Trophoblast cell (in vitro differentiated cells and primary cell): ENCODE measurements around the gene TNNI2.

ENCODE experiments used
- DNase-seq, 2 donors: peaks; one replicate each; pipeline ENCODE4 v3.0.0-alpha.2; 2016
- H2AFZ ChIP-seq: 2 replicates; pipeline ENCODE4 v1.6.1; 2013; ENCODE audit warnings: low read length, moderate library complexity, mild to moderate bottlenecking; ENCODE audit not compliant: insufficient read depth, poor library complexity
- H2AK5ac ChIP-seq: 2 replicates; pipeline ENCODE4 v1.6.1; 2013; ENCODE audit warnings: mild to moderate bottlenecking, low read length
- H2BK120ac ChIP-seq: 2 replicates; pipeline ENCODE4 v1.6.1; 2013; ENCODE audit warnings: low read length, mild to moderate bottlenecking, moderate library complexity; ENCODE audit not compliant: insufficient read depth, poor library complexity
- H2BK12ac ChIP-seq: 2 replicates; pipeline ENCODE4 v1.6.1; 2013; ENCODE audit warnings: mild to moderate bottlenecking, low read length, moderate library complexity
- H2BK5ac ChIP-seq: 2 replicates; pipeline ENCODE4 v1.6.1; 2013; ENCODE audit warnings: low read length, low read depth, moderate library complexity, mild to moderate bottlenecking; ENCODE audit not compliant: poor library complexity
- H3K14ac ChIP-seq: 2 replicates; pipeline ENCODE4 v1.6.1; 2013; ENCODE audit warnings: mild to moderate bottlenecking, low read length
- H3K18ac ChIP-seq: 2 replicates; pipeline ENCODE4 v1.6.1; 2013; ENCODE audit warnings: mild to moderate bottlenecking, low read length
- H3K23ac ChIP-seq: 2 replicates; pipeline ENCODE4 v1.6.1; 2013; ENCODE audit warnings: low read length
- H3K27ac ChIP-seq: 2 replicates; pipeline ENCODE4 v1.5.1; 2013; ENCODE audit warnings: low read depth, mild to moderate bottlenecking, inconsistent platforms, low read length, moderate library complexity
- H3K27me3 ChIP-seq: 2 replicates; pipeline ENCODE4 v1.6.1; 2013; ENCODE audit warnings: inconsistent platforms, mild to moderate bottlenecking, low read length, moderate library complexity; ENCODE audit not compliant: insufficient read depth
- H3K36me3 ChIP-seq, 2 experiments: 1 replicate in 1 of 2; 2 replicates in 1 of 2; pipeline ENCODE4 v1.6.1; 2013; ENCODE audit warnings: low read length in 2 of 2, mild to moderate bottlenecking in 2 of 2, moderate library complexity in 1 of 2; ENCODE audit not compliant: insufficient read depth in 2 of 2, control insufficient read depth in 1 of 2
- H3K4ac ChIP-seq: 2 replicates; pipeline ENCODE4 v1.6.1; 2013; ENCODE audit warnings: low read depth, mild to moderate bottlenecking, low read length, moderate library complexity
- H3K4me1 ChIP-seq, 2 experiments: 1 replicate in 1 of 2; 2 replicates in 1 of 2; pipeline ENCODE4 v1.6.1; 2013; ENCODE audit warnings: low read length in 2 of 2, mild to moderate bottlenecking in 2 of 2, moderate library complexity in 1 of 2; ENCODE audit not compliant: insufficient read depth in 2 of 2, control insufficient read depth in 1 of 2
- H3K4me2 ChIP-seq: 2 replicates; pipeline ENCODE4 v1.6.1; 2013; ENCODE audit warnings: inconsistent platforms, mild to moderate bottlenecking, low read length, moderate library complexity
- H3K4me3 ChIP-seq: 2 replicates; pipeline ENCODE4 v1.5.1; 2013; ENCODE audit warnings: mild to moderate bottlenecking, low read depth, low read length, inconsistent platforms
- H3K79me1 ChIP-seq: one replicate; pipeline ENCODE4 v1.6.1; 2013; ENCODE audit warnings: low read length
- H3K79me2 ChIP-seq: 2 replicates; pipeline ENCODE4 v1.6.1; 2013; ENCODE audit warnings: low read length, mild to moderate bottlenecking; ENCODE audit not compliant: control insufficient read depth, insufficient read depth, poor library complexity
- H3K9ac ChIP-seq: 2 replicates; pipeline ENCODE4 v1.6.1; 2013; ENCODE audit warnings: mild to moderate bottlenecking, low read length
- H3K9me3 ChIP-seq: 2 replicates; pipeline ENCODE4 v1.6.1; 2013; ENCODE audit warnings: low read depth, mild to moderate bottlenecking, control low read depth, inconsistent platforms, low read length; ENCODE audit not compliant: insufficient read depth
- H4K12ac ChIP-seq: 2 replicates; pipeline ENCODE4 v1.6.1; 2013; ENCODE audit warnings: low read depth, mild to moderate bottlenecking, low read length, moderate library complexity
- H4K8ac ChIP-seq: 2 replicates; pipeline ENCODE4 v1.6.1; 2013; ENCODE audit warnings: low read depth, mild to moderate bottlenecking, low read length, moderate library complexity
- H4K91ac ChIP-seq: one replicate; pipeline ENCODE4 v1.6.1; 2013; ENCODE audit warnings: low read depth, mild to moderate bottlenecking, low read length, moderate library complexity
- WGBS: extraction: QIAGEN DNeasy Blood & Tissue Kit; methylation state at CpG from one replicate; pipeline ENCODE4 v1.1.7; 2013; ENCODE audit warnings: missing lambda C conversion rate; ENCODE audit not compliant: insufficient read length, insufficient coverage; ENCODE audit errors: extremely low coverage; 5-methylcytosine and 5-hydroxymethylcytosine counted together

Gene TNNI2

DNA sequence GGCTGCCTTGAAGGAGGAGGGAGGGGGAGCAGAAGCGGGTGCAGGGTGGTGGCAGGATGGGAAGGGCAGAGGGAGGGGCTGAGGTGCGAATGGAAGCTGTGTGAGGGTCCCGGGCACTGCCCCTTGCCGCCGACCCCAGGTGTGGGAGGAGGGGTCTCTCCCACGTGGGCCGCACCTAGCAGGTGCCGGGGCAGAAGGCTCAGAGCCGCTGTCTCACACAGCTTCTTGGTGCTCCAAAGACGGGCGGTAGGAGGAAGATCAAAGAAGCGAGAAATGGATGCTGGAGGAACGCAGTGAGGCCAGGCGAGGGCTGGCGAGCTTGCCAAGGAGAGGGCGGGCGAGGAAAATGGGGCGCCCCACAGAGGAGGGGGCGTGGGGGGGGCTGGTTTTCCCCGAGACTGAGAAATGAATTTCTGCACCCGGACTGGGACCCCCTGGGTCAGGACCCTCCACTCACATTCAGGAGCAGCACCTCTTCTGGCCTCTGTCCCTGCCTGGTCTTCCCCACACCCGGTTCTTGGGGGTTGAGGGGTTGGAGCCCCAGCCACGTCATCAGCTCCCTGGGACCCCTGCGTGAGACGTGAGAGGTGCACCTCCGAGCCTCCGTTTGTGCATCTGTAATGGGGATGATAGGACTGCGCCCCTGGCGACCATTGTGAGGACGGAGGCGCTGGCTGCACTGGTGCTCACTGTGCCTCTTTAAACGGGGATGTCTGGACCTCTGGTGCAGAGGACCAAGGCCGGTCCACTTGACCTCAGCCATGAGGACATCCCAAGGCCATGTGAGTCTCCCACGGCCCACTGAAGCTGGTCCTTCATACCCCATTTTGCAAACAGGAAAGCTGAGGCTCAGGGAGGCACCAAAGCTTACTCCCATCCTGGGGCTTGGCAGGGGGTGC is 30.9 kb downstream of the TNNI2 start:
- Histone ChIP-seq H3K36me3 (no peaks in the 10 kb centered on the region), H3K18ac (no peak overlapping the region), H3K4me2 (no peak overlapping the region), H3K9me3 (peaks cover 2% of the 10 kb centered on the region), H2AK5ac (no peak overlapping the region), H3K4ac (no peak overlapping the region), H3K4me3 (no peak overlapping the region), H3K79me2 (no peaks in the 10 kb centered on the region), H3K4me1 (no peaks in the 10 kb centered on the region), H3K27ac (no peak overlapping the region), H4K8ac (no peak overlapping the region), H3K23ac (no peak overlapping the region), H2BK12ac (no peak overlapping the region), H4K12ac (no peak overlapping the region), H3K79me1 (no peaks in the 10 kb centered on the region), H3K14ac (no peak overlapping the region), H2AFZ (no peak overlapping the region), H2BK5ac (no peak overlapping the region), H3K27me3 (no peaks in the 10 kb centered on the region), H4K91ac (no peak overlapping the region), H2BK120ac (no peak overlapping the region), H3K9ac (no peak overlapping the region)
- peak in 1 of 2 donors; percentile 29 for DNase-seq
- no CpG with 5 or more reads among the region's 34 CpGs for WGBS

DNA sequence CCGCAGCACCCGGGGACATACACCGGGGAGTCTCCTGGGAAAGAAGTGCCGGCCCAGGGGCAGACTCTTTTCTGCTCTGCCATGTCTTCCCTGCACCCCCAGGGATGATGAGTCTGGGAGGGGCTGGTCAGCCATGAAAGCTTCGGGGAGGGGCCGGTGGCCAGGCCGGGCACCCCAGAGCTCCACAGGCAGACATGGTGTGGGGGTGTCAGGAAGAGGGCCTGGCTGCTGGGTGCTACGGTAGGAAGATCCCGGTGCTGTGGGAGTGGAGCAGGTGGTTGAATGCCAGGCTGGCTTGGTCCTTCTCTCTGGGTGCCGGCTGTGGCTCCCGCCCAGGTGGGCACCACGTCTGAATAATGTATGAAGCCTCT is 31.5 kb downstream of the TNNI2 start:
- no peak overlapping the region for H3K18ac ChIP-seq
- no peaks in the 10 kb centered on the region for H3K27me3 ChIP-seq
- no peaks in the 10 kb centered on the region for H3K79me1 ChIP-seq
- no peak overlapping the region for H2BK12ac ChIP-seq
- no peaks in the 10 kb centered on the region for H3K4me1 ChIP-seq
- H4K8ac ChIP-seq, result no peak overlapping the region
- peaks cover 2% of the 10 kb centered on the region for H3K9me3 ChIP-seq
- no peak overlapping the region for H2BK5ac ChIP-seq
- H3K79me2 ChIP-seq, result no peaks in the 10 kb centered on the region
- H3K4me2 ChIP-seq, result no peak overlapping the region
- no peak overlapping the region for H4K12ac ChIP-seq
- no peak overlapping the region for H3K9ac ChIP-seq
- no peak overlapping the region for H3K27ac ChIP-seq
- no peak overlapping the region for H3K14ac ChIP-seq
- no peak overlapping the region for H2AK5ac ChIP-seq
- no peaks in the 10 kb centered on the region for H3K36me3 ChIP-seq
- no CpG with 5 or more reads among the region's 12 CpGs for WGBS
- H3K4me3 ChIP-seq, result no peak overlapping the region
- H2BK120ac ChIP-seq, result no peak overlapping the region
- H4K91ac ChIP-seq, result no peak overlapping the region
- no peak overlapping the region for H3K23ac ChIP-seq
- DNase-seq, result no peak
- no peak overlapping the region for H3K4ac ChIP-seq
- H2AFZ ChIP-seq, result no peak overlapping the region

DNA sequence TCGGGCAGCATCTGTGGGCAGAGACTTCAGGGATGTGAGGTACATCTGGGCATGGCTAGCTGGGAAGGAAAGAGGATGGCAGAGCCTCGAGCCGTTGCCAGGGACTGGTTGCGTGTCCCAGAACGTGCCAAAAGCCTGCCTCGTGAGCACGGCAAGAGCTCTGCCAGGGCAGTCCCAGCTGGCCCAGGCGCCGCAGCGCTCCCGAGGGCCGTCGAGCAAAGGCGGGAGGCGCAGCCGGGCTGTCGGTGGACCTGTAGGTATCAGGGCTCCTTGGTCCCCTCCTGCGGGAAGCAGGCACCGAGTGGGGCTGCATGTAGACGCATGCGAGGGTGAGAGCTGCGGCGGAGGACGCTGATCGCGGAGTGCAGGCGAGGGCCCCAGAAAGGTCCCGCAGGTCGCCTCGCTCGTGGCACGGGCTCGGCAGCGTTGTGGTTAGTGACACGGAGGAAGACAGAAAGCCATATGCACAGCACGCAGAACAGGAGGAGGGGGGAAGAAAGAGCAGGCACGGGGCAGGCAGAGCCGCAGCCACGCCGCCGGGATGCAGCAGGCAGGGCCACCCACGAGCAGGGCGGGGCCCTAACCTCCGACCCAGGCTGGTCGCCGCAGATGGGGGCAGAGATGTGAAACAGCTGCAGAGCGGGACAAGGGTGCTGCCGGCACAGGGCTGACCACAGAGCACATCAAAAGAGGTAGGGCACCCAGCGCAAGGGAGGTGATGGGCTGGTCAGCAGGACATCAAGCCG is 32.1 kb downstream of the TNNI2 start:
- Histone ChIP-seq H2BK120ac (no peak overlapping the region), H3K27ac (no peak overlapping the region), H2BK12ac (no peak overlapping the region), H4K12ac (no peak overlapping the region), H3K23ac (no peak overlapping the region), H3K79me2 (no peaks in the 10 kb centered on the region), H3K18ac (no peak overlapping the region), H3K4ac (no peak overlapping the region), H3K4me1 (no peaks in the 10 kb centered on the region), H4K91ac (no peak overlapping the region), H2AFZ (no peak overlapping the region), H3K4me2 (no peak overlapping the region), H3K14ac (no peak overlapping the region), H2BK5ac (no peak overlapping the region), H3K9me3 (no peaks in the 10 kb centered on the region), H3K36me3 (no peaks in the 10 kb centered on the region), H4K8ac (no peak overlapping the region), H2AK5ac (no peak overlapping the region), H3K79me1 (no peaks in the 10 kb centered on the region), H3K4me3 (no peak overlapping the region), H3K9ac (no peak overlapping the region), H3K27me3 (no peaks in the 10 kb centered on the region)
- peak in 1 of 2 donors; percentile 42 for DNase-seq
- no CpG with 5 or more reads among the region's 50 CpGs for WGBS

DNA sequence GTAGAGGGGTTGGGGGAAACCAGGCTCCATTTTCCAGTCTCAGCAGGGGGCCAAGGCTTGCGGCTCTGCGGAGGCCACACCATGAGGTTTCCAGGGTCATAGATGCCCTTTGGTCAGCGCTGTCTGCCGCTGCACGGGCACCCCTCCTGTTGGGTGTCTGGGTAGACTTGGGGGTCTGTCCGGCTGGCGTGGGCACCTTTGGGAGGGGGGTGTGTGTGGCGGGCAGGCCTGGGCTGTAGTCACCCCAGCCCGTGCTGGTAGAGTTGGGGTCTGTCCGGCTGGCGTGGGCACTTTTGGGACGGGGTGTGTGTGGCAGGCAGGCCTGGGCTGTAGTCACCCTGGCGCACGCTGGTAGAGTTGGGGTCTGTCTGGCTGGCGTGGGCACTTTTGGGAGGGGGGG is 32.8 kb downstream of the TNNI2 start:
- Histone ChIP-seq H4K8ac (no peak overlapping the region), H3K18ac (no peak overlapping the region), H3K14ac (no peak overlapping the region), H2BK120ac (no peak overlapping the region), H3K4me1 (peaks cover 4 to 5% of the 10 kb centered on the region in 2 experiments), H3K9me3 (no peaks in the 10 kb centered on the region), H3K79me1 (peaks cover 1% of the 10 kb centered on the region), H2AFZ (no peak overlapping the region), H2BK5ac (no peak overlapping the region), H3K23ac (no peak overlapping the region), H4K12ac (no peak overlapping the region), H3K36me3 (no peaks in the 10 kb centered on the region), H2BK12ac (no peak overlapping the region), H3K79me2 (no peaks in the 10 kb centered on the region), H4K91ac (no peak overlapping the region), H3K4ac (no peak overlapping the region), H3K9ac (no peak overlapping the region), H3K4me3 (no peak overlapping the region), H3K27ac (no peak overlapping the region), H3K27me3 (no peaks in the 10 kb centered on the region), H2AK5ac (no peak overlapping the region), H3K4me2 (no peak overlapping the region)
- DNase-seq, result no peak
- no CpG with 5 or more reads among the region's 15 CpGs for WGBS
